Mesodermal cell (in vitro differentiated cells): ENCODE measurements around the gene DALRD3.
A peak's percentile ranks its signal among the peaks of the same experiment; 100 is the strongest.
"Not testable (repeated sequence)": the region's sequence is repeated elsewhere in the genome, so short reads cannot be mapped to it uniquely, and the experiment has no call there.

ENCODE experiments used
- H3K27ac ChIP-seq: 2 replicates; pipeline ENCODE4 v1.7.0; 2013; ENCODE audit warnings: mild to moderate bottlenecking, low read depth, low read length, moderate library complexity; ENCODE audit not compliant: severe bottlenecking
- H3K36me3 ChIP-seq: 2 replicates; pipeline ENCODE4 v1.7.1; 2013; ENCODE audit warnings: mild to moderate bottlenecking, low read length, moderate library complexity; ENCODE audit not compliant: control insufficient read depth, insufficient read depth
- H3K4me1 ChIP-seq: one replicate; pipeline ENCODE4 v1.7.1; 2013; ENCODE audit warnings: mild to moderate bottlenecking, low read length; ENCODE audit not compliant: insufficient read depth, control insufficient read depth, poor library complexity, severe bottlenecking
- H3K4me3 ChIP-seq: 2 replicates; pipeline ENCODE4 v1.7.0; 2013; ENCODE audit warnings: low read length, control low read depth, mild to moderate bottlenecking; ENCODE audit not compliant: insufficient read depth, poor library complexity, severe bottlenecking; ENCODE audit errors: extremely low read depth
- H3K9me3 ChIP-seq: 2 replicates; pipeline ENCODE4 v1.7.1; 2013; ENCODE audit warnings: mild to moderate bottlenecking, low read length, moderate library complexity; ENCODE audit not compliant: control insufficient read depth
- WGBS, 2 experiments: methylation state at CpG; one replicate each; pipeline ENCODE4 v1.1.5; 2013; ENCODE audit warnings: missing lambda C conversion rate in 2 of 2; ENCODE audit not compliant: insufficient coverage in 2 of 2; 5-methylcytosine and 5-hydroxymethylcytosine counted together

Gene DALRD3

DNA sequence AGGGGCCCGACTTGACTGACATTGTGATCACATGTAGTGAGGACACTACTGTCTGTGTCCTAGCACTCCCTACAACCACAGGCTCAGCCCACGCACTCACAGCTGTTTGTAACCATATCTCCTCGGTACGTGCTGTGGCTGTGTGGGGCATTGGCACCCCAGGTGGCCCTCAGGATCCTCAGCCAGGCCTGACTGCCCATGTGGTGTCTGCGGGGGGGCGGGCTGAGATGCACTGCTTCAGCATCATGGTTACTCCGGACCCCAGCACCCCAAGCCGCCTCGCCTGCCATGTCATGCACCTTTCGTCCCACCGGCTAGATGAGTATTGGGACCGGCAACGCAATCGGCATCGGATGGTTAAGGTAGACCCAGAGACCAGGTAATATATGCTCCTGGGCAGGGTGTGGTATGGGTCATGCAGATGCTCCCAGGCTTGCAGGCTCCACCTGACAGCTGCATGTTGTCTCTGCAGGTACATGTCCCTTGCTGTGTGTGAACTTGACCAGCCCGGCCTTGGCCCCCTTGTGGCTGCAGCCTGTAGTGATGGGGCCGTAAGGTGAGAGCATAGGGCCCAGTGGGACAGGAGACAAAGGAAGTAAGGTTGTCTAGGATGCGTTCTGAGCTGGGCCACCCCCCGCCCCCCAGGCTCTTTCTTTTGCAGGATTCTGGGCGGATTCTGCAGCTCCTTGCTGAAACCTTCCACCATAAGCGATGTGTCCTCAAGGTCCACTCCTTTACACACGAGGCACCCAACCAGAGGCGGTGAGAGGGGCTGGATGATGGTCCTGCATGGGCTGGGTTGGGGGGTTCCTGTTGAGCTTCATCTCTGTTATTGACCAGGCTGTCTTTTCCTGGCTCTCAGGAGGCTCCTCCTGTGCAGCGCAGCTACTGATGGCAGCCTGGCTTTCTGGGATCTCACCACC is 4.4 kb downstream of the DALRD3 start:
- H3K4me3 ChIP-seq = no peak overlapping the region
- H3K27ac ChIP-seq = no peak overlapping the region
- peaks cover 74% of the 10 kb centered on the region for H3K36me3 ChIP-seq
- H3K9me3 ChIP-seq = no peaks in the 10 kb centered on the region
- H3K4me1 ChIP-seq = peaks cover 4% of the 10 kb centered on the region
- 87 to 93% methylated on average over 20 to 22 of the region's 24 CpGs for WGBS, 2 experiments

DNA sequence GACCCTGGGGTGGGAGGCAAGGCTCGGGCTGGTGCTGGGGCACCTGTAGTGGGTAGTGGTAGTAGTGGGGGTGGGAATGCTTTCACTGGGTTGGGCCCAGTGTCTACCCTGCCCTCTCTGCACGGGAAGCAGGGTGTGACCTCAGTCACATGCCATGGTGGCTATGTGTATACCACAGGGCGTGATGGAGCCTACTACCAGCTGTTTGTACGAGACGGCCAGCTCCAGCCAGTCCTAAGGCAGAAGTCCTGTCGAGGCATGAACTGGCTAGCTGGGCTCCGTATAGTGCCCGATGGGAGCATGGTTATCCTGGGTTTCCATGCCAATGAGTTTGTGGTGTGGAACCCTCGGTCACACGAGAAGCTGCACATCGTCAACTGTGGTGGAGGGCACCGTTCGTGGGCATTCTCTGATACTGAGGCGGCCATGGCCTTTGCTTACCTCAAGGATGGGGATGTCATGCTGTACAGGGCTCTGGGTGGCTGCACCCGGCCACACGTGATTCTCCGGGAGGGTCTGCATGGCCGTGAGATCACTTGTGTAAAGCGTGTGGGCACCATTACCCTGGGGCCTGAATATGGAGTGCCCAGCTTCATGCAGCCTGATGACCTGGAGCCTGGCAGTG is 5.2 kb downstream of the DALRD3 start:
- Histone ChIP-seq H3K36me3 (peaks cover 74% of the 10 kb centered on the region), H3K4me1 (peaks cover 8% of the 10 kb centered on the region), H3K27ac (no peak overlapping the region), H3K4me3 (no peak overlapping the region), H3K9me3 (no peaks in the 10 kb centered on the region)
- 94 to 98% methylated on average over 18 of the region's 19 CpGs for WGBS, 2 experiments

DNA sequence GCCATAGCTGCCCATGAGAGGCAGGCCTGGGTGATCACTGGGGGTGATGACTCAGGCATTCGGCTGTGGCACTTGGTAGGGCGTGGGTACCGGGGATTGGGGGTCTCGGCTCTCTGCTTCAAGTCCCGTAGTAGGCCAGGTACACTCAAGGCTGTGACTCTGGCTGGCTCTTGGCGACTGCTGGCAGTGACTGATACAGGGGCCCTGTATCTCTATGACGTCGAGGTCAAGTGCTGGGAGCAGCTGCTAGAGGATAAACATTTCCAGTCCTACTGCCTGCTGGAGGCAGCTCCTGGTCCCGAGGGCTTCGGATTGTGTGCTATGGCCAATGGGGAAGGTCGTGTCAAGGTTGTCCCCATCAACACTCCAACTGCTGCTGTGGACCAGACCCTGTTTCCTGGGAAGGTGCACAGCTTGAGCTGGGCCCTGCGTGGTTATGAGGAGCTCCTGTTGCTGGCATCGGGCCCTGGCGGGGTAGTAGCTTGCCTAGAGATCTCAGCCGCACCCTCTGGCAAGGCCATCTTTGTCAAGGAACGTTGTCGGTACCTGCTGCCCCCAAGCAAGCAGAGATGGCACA is 5.9 kb downstream of the DALRD3 start:
- Histone ChIP-seq H3K36me3 (peaks cover 74% of the 10 kb centered on the region), H3K27ac (no peak overlapping the region), H3K4me3 (no peak overlapping the region), H3K9me3 (no peaks in the 10 kb centered on the region), H3K4me1 (peaks cover 11% of the 10 kb centered on the region)
- 93 to 97% methylated on average over 15 to 17 of the region's 17 CpGs for WGBS, 2 experiments

DNA sequence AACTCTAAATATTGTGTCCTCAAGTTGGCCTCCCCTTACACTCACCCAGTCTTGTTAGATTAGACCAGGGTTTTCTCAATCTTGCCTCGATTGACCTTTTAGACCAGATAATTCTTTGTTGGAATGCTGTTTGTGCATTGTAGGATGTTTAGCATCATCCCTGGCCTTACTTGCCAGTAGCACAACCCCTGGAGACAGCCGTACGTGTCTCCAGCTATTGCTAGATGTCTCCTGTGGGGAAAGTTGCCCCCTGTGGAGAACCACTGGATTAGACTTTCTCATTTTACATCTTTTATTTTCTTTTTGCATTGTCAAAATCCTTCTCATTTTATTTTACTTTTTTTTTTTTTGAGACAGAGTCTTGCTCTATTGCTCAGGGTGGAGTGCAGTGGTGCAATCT is 9.0 kb downstream of the DALRD3 start:
- WGBS, 2 experiments = 87 to 93% methylated on average over 2 to 3 of the region's 3 CpGs
- Histone ChIP-seq H3K4me1 (peaks cover 14% of the 10 kb centered on the region), H3K4me3 (no peak overlapping the region)

DNA sequence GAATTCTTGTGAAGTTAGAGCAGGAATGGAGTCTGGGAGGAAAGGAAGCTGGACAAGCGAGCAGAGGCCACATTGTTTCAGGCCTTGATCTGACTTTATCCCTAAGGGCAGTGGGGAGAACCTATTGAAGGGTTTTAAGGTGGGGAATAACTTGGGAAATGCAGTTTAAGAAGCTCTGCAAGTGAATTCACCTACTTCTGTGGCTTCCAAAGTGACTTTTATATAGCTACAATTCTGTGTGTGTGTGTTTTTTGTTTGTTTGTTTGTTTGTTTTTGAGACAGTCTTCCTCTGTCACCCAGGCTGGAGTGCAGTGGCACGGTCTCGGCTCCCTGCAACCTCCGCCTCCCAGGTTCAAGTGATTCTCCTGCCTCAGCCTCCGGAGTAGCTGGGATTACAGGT is 9.8 kb downstream of the DALRD3 start:
- H3K4me1 ChIP-seq = peaks cover 14% of the 10 kb centered on the region
- peaks cover 39% of the 10 kb centered on the region for H3K36me3 ChIP-seq
- peak overlapping the region; percentile 98 for H3K4me3 ChIP-seq
- not testable (repeated sequence) for H3K9me3 ChIP-seq, H3K27ac ChIP-seq
- WGBS, 2 experiments = 80 to 100% methylated on average over 1 to 4 of the region's 5 CpGs

More for the DNA sequence above, 9.0 kb downstream of the DALRD3 start:
- Histone ChIP-seq H3K9me3 (no peaks in the 10 kb centered on the region), H3K36me3 (peaks cover 46% of the 10 kb centered on the region), H3K27ac (no peak overlapping the region)

DNA sequence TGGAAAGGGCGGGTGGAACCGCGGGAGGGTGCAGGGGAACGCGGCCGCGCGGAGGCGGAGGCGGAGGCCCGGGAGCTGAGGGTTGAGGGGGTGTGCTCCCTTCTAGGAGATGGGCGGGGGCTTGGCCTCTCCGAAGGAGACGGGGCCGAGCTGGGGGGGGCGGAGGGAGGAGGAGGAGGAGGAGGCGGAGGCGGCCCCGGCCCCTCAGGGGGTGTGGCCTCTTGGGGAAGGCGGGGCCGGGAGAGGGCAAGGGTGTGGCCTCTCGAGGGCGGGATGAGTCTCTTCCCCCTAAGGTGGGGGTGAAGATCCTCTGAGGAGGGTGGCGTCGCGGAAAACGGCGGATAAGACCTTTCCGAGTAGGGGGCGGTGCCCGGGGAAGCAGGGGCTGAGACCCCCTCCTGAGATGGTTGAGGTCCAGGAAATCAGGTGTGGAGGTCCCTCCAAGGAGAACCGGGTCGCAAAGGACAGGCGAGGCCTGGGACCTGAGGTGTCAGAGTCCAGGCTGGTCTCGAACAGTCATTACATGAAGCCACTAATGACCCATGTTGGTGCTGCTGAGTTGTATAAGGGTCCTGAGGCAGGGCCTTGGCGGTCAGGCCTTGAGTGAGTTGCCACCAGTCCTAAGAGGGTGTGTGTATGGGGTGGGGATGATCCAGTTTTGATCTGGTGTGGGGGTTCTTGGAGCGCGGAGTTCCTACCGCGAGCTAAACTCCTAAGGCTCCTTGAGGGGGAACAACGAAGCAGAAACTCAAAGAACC is 10.4 kb downstream of the DALRD3 start:
- 21 to 42% methylated on average over 13 to 32 of the region's 41 CpGs for WGBS, 2 experiments
- H3K4me3 ChIP-seq = peak overlapping the region; percentile 98
- H3K4me1 ChIP-seq = peaks cover 14% of the 10 kb centered on the region
- no peaks in the 10 kb centered on the region for H3K9me3 ChIP-seq
- H3K27ac ChIP-seq = peak overlapping the region; percentile 97
- peaks cover 32% of the 10 kb centered on the region for H3K36me3 ChIP-seq

DNA sequence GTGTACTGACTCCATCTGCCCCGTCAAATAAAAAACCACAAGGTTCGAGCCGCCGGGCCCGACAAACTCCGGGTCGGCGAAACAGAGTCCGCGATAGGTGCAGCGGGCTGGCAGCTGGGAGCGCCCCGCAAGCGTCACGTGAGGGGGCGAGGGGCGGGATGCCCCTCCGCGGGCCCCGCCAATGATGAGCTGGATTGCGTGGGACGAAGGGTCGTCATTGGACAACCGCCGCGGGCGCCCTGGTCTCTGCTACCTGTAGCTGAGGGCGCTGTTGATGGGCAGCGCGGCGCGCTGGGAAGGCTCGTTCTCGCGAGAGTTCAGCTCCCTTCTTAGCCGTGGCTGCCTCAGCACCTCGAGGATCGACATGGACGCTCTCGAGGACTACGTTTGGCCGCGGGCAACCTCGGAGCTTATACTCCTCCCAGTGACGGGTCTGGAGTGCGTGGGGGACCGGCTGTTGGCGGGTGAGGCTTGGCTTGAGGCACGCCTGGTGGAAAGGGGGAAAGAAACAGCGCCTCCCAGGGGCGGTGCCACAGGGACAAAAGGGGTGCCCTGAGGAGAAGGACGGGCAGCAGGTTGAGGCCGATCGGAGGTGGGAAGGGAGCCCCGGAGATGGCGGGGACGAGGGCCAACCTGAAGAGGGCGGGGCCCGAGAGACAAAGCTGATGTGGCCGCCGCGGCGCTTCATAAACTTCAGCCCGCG is 11.2 kb downstream of the DALRD3 start, which contains the start of gene WDR6:
Gene WDR6 (plus strand): TSS at position 324 of the 703 bp plus-strand sequence. CDS start 41 bp downstream, at position 365.
- H3K27ac ChIP-seq = peak within 1 kb of the TSS; percentile 97
- H3K4me1 ChIP-seq = peaks cover 14% of the 10 kb centered on the region
- H3K4me3 ChIP-seq = peak within 1 kb of the TSS; percentile 98
- peaks cover 26% of the 10 kb centered on the region for H3K36me3 ChIP-seq
- H3K9me3 ChIP-seq = no peaks in the 10 kb centered on the region
- WGBS, 2 experiments = 0 to 1% methylated on average over 55 to 63 of the region's 65 CpGs

DNA sequence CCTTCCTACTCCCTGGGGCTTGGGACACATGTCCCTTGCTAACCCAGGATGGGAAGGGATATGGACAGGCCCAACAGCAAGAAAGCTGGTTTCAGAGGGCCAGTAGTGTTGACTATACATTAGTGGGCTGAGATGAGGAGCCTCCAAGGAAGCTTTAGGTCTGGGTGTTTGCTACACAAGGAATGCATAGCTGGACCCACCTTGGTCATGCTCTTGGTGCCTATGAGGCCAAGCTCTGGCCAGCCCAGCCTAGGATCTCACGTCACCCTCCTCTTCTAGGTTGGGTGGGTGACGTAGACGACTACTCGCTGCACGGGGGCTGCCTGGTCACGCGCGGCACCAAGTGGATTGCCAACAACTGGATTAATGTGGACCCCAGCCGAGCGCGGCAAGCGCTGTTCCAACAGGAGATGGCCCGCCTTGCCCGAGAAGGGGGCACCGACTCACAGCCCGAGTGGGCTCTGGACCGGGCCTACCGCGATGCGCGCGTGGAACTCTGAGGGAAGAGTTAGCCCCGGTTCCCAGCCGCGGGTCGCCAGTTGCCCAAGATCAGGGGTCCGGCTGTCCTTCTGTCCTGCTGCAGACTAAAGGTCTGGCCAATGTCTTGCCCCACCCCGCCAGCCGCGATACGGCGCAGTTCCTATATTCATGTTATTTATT is 11.8 kb downstream of the DALRD3 start:
- Histone ChIP-seq H3K4me1 (peaks cover 14% of the 10 kb centered on the region), H3K9me3 (no peaks in the 10 kb centered on the region), H3K36me3 (peaks cover 19% of the 10 kb centered on the region), H3K27ac (peak overlapping the region; percentile 97), H3K4me3 (peak overlapping the region; percentile 98)
- 9 to 12% methylated on average over 18 to 26 of the region's 32 CpGs for WGBS, 2 experiments

DNA sequence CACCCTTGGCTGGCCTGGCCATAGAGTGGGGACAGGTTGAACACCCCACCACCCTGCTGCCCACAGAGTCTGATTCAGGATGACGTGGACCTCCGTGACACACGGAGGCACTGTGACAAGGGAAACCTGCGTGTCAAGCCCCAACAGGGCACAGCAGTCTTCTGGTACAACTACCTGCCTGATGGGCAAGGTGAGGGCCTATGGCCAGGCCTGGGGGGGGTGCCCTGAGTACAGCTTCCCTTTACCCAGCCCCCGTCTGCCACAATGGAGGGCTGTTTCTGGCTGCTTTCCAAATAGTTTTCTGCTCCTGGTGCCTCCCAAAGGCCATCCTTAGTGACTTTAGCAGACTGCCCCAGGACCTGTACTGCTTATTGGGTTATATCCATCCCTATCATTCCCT is 12.4 kb downstream of the DALRD3 start:
- H3K27ac ChIP-seq = no peak overlapping the region

More for the DNA sequence above, 12.4 kb downstream of the DALRD3 start:
- Histone ChIP-seq H3K4me1 (peaks cover 14% of the 10 kb centered on the region), H3K36me3 (peaks cover 14% of the 10 kb centered on the region), H3K9me3 (no peaks in the 10 kb centered on the region), H3K4me3 (peak overlapping the region; percentile 98)
- WGBS, 2 experiments = 96% methylated on average over 3 to 5 of the region's 5 CpGs
